A549 (cell line): ENCODE results near the gene TRAF7. TPM values are rescaled to one million over a fixed set of nuclear protein-coding genes. Genes with fewer than 3 reads are reported as not detected.

Source experiments
- polyA plus RNA-seq, 4 experiments: library from polyadenylated mRNA; depleted of rRNA in 3 of 4; stranded (reverse); fragments of >200 nt; fragmentation: RNase III in 1 of 4; extraction: RNeasy Plus Mini Kit Qiagen cat#74134 plus additional on column Dnase treatment in 1 of 4; gene quantifications; 2 replicates in 3 of 4; 3 replicates in 1 of 4; pipeline ENCODE4 v1.2.3, GENCODE V29; 2011 to 2017
- small RNA-seq, 6 experiments: library from RNA; depleted of rRNA; stranded (forward); fragments of <200 nt; gene quantifications; one replicate each; pipeline ENCODE3, GENCODE V24; 2012

The TRAF7 gene
- polyA plus RNA-seq, 2 of the 4 experiments (the other 2 are of a cell fraction) = 31.9 to 50.0 TPM

Small RNA genes within 50 kb of the gene (small RNA-seq; reads per million reads assigned to genes)
- 0 reads per million in 6 experiments for gene MIR3180-5
- gene MIR4516 = 0 reads per million in 6 experiments
- gene RF00019 = 0 reads per million in 6 experiments
- gene SNORD60 = 0 reads per million in 6 experiments

Other genes with a start within 250 kb of the TRAF7 start
- 1.1 and 1.5 TPM in 2 replicates for gene HS3ST6, start 237.4 kb upstream of the TRAF7 start, polyA plus RNA-seq (2011; rRNA removed)
- gene HS3ST6, start 237.4 kb upstream of the TRAF7 start, polyA plus RNA-seq (2017; fragmentation: RNase III; extraction: RNeasy Plus Mini Kit Qiagen cat#74134 plus additional on column Dnase treatment) = 1.4 to 2.6 TPM (median 2.0 TPM) in 3 replicates
- 27.7 and 34.4 TPM in 2 replicates for gene MSRB1, start 212.6 kb upstream of the TRAF7 start, polyA plus RNA-seq (2011; rRNA removed)
- gene MSRB1, start 212.6 kb upstream of the TRAF7 start, polyA plus RNA-seq (2017; fragmentation: RNase III; extraction: RNeasy Plus Mini Kit Qiagen cat#74134 plus additional on column Dnase treatment) = 27.7 to 38.4 TPM (median 37.5 TPM) in 3 replicates
- gene RPL3L, start 201.1 kb upstream of the TRAF7 start, polyA plus RNA-seq (2011; rRNA removed) = not detected in 2 replicates
- 0.20 TPM in 1 of 3 replicates, not detected in the others for gene RPL3L, start 201.1 kb upstream of the TRAF7 start, polyA plus RNA-seq (2017; fragmentation: RNase III; extraction: RNeasy Plus Mini Kit Qiagen cat#74134 plus additional on column Dnase treatment)
- 151 and 198 TPM in 2 replicates for gene NDUFB10, start 196.2 kb upstream of the TRAF7 start, polyA plus RNA-seq (2011; rRNA removed)
- gene NDUFB10, start 196.2 kb upstream of the TRAF7 start, polyA plus RNA-seq (2017; fragmentation: RNase III; extraction: RNeasy Plus Mini Kit Qiagen cat#74134 plus additional on column Dnase treatment) = 367 to 410 TPM (median 389 TPM) in 3 replicates
- gene RPS2, start 191.0 kb upstream of the TRAF7 start, polyA plus RNA-seq (2011; rRNA removed) = 2,621 and 3,507 TPM in 2 replicates
- 3,378 to 3,689 TPM (median 3,626 TPM) in 3 replicates for gene RPS2, start 191.0 kb upstream of the TRAF7 start, polyA plus RNA-seq (2017; fragmentation: RNase III; extraction: RNeasy Plus Mini Kit Qiagen cat#74134 plus additional on column Dnase treatment)
- gene RNF151, start 188.9 kb upstream of the TRAF7 start, polyA plus RNA-seq (2011; rRNA removed) = not detected in 2 replicates
- gene RNF151, start 188.9 kb upstream of the TRAF7 start, polyA plus RNA-seq (2017; fragmentation: RNase III; extraction: RNeasy Plus Mini Kit Qiagen cat#74134 plus additional on column Dnase treatment) = not detected in 3 replicates
- 21.9 and 25.9 TPM in 2 replicates for gene TBL3, start 183.7 kb upstream of the TRAF7 start, polyA plus RNA-seq (2011; rRNA removed)
- gene TBL3, start 183.7 kb upstream of the TRAF7 start, polyA plus RNA-seq (2017; fragmentation: RNase III; extraction: RNeasy Plus Mini Kit Qiagen cat#74134 plus additional on column Dnase treatment) = 41.9 to 45.0 TPM (median 42.8 TPM) in 3 replicates
- gene NOXO1, start 174.3 kb upstream of the TRAF7 start, polyA plus RNA-seq (2011; rRNA removed) = not detected in 2 replicates
- 0.25 to 0.32 TPM (median 0.26 TPM) in 3 replicates for gene NOXO1, start 174.3 kb upstream of the TRAF7 start, polyA plus RNA-seq (2017; fragmentation: RNase III; extraction: RNeasy Plus Mini Kit Qiagen cat#74134 plus additional on column Dnase treatment)
- gene GFER, start 171.6 kb upstream of the TRAF7 start, polyA plus RNA-seq (2011; rRNA removed) = 11.9 and 12.9 TPM in 2 replicates
- 33.9 to 34.9 TPM (median 34.8 TPM) in 3 replicates for gene GFER, start 171.6 kb upstream of the TRAF7 start, polyA plus RNA-seq (2017; fragmentation: RNase III; extraction: RNeasy Plus Mini Kit Qiagen cat#74134 plus additional on column Dnase treatment)
- 4.9 and 5.7 TPM in 2 replicates for gene SYNGR3, start 165.8 kb upstream of the TRAF7 start, polyA plus RNA-seq (2011; rRNA removed)
- gene SYNGR3, start 165.8 kb upstream of the TRAF7 start, polyA plus RNA-seq (2017; fragmentation: RNase III; extraction: RNeasy Plus Mini Kit Qiagen cat#74134 plus additional on column Dnase treatment) = 4.1 to 5.0 TPM (median 4.4 TPM) in 3 replicates
- 15.3 and 17.7 TPM in 2 replicates for gene ZNF598, start 146.0 kb upstream of the TRAF7 start, polyA plus RNA-seq (2011; rRNA removed)
- gene ZNF598, start 146.0 kb upstream of the TRAF7 start, polyA plus RNA-seq (2017; fragmentation: RNase III; extraction: RNeasy Plus Mini Kit Qiagen cat#74134 plus additional on column Dnase treatment) = 32.7 to 35.0 TPM (median 33.8 TPM) in 3 replicates
- 0.13 and 0.26 TPM in 2 replicates for gene NPW, start 136.0 kb upstream of the TRAF7 start, polyA plus RNA-seq (2011; rRNA removed)
- 1.0 to 1.6 TPM (median 1.2 TPM) in 3 replicates for gene NPW, start 136.0 kb upstream of the TRAF7 start, polyA plus RNA-seq (2017; fragmentation: RNase III; extraction: RNeasy Plus Mini Kit Qiagen cat#74134 plus additional on column Dnase treatment)
- gene NHERF2, start 128.9 kb upstream of the TRAF7 start, polyA plus RNA-seq (2011; rRNA removed) = 33.1 and 35.0 TPM in 2 replicates
- gene NHERF2, start 128.9 kb upstream of the TRAF7 start, polyA plus RNA-seq (2017; fragmentation: RNase III; extraction: RNeasy Plus Mini Kit Qiagen cat#74134 plus additional on column Dnase treatment) = 27.3 to 32.3 TPM (median 31.0 TPM) in 3 replicates
- 28.8 and 34.8 TPM in 2 replicates for gene NTHL1, start 107.9 kb upstream of the TRAF7 start, polyA plus RNA-seq (2011; rRNA removed)
- gene NTHL1, start 107.9 kb upstream of the TRAF7 start, polyA plus RNA-seq (2017; fragmentation: RNase III; extraction: RNeasy Plus Mini Kit Qiagen cat#74134 plus additional on column Dnase treatment) = 41.4 to 42.3 TPM (median 42.1 TPM) in 3 replicates
- gene TSC2, start 107.8 kb upstream of the TRAF7 start, polyA plus RNA-seq (2011; rRNA removed) = 32.6 and 41.7 TPM in 2 replicates
- gene TSC2, start 107.8 kb upstream of the TRAF7 start, polyA plus RNA-seq (2017; fragmentation: RNase III; extraction: RNeasy Plus Mini Kit Qiagen cat#74134 plus additional on column Dnase treatment) = 42.0 to 47.3 TPM (median 45.1 TPM) in 3 replicates
- gene PKD1, start 19.9 kb upstream of the TRAF7 start, polyA plus RNA-seq (2011; rRNA removed) = 11.5 and 17.3 TPM in 2 replicates
- 38.4 to 39.7 TPM (median 39.2 TPM) in 3 replicates for gene PKD1, start 19.9 kb upstream of the TRAF7 start, polyA plus RNA-seq (2017; fragmentation: RNase III; extraction: RNeasy Plus Mini Kit Qiagen cat#74134 plus additional on column Dnase treatment)
- gene RAB26, start 7.2 kb upstream of the TRAF7 start, polyA plus RNA-seq (2011; rRNA removed) = 6.7 and 7.5 TPM in 2 replicates
- gene RAB26, start 7.2 kb upstream of the TRAF7 start, polyA plus RNA-seq (2017; fragmentation: RNase III; extraction: RNeasy Plus Mini Kit Qiagen cat#74134 plus additional on column Dnase treatment) = 5.7 to 7.3 TPM (median 6.7 TPM) in 3 replicates
- 0.13 and 0.27 TPM in 2 replicates for gene CASKIN1, start 40.8 kb downstream of the TRAF7 start, polyA plus RNA-seq (2011; rRNA removed)
- gene CASKIN1, start 40.8 kb downstream of the TRAF7 start, polyA plus RNA-seq (2017; fragmentation: RNase III; extraction: RNeasy Plus Mini Kit Qiagen cat#74134 plus additional on column Dnase treatment) = 0.72 to 1.0 TPM (median 0.87 TPM) in 3 replicates
- 46.8 and 49.5 TPM in 2 replicates for gene MLST8, start 49.7 kb downstream of the TRAF7 start, polyA plus RNA-seq (2011; rRNA removed)
- 48.4 to 53.9 TPM (median 50.4 TPM) in 3 replicates for gene MLST8, start 49.7 kb downstream of the TRAF7 start, polyA plus RNA-seq (2017; fragmentation: RNase III; extraction: RNeasy Plus Mini Kit Qiagen cat#74134 plus additional on column Dnase treatment)
- 2.0 and 3.1 TPM in 2 replicates for gene BRICD5, start 55.1 kb downstream of the TRAF7 start, polyA plus RNA-seq (2011; rRNA removed)
- gene BRICD5, start 55.1 kb downstream of the TRAF7 start, polyA plus RNA-seq (2017; fragmentation: RNase III; extraction: RNeasy Plus Mini Kit Qiagen cat#74134 plus additional on column Dnase treatment) = 7.4 to 11.6 TPM (median 9.1 TPM) in 3 replicates
- 13.9 and 15.0 TPM in 2 replicates for gene PGP, start 59.1 kb downstream of the TRAF7 start, polyA plus RNA-seq (2011; rRNA removed)
- 27.7 to 33.7 TPM (median 31.9 TPM) in 3 replicates for gene PGP, start 59.1 kb downstream of the TRAF7 start, polyA plus RNA-seq (2017; fragmentation: RNase III; extraction: RNeasy Plus Mini Kit Qiagen cat#74134 plus additional on column Dnase treatment)
- 10.4 and 11.0 TPM in 2 replicates for gene E4F1, start 67.8 kb downstream of the TRAF7 start, polyA plus RNA-seq (2011; rRNA removed)
- gene E4F1, start 67.8 kb downstream of the TRAF7 start, polyA plus RNA-seq (2017; fragmentation: RNase III; extraction: RNeasy Plus Mini Kit Qiagen cat#74134 plus additional on column Dnase treatment) = 22.0 to 24.4 TPM (median 23.3 TPM) in 3 replicates
- gene DNASE1L2, start 80.7 kb downstream of the TRAF7 start, polyA plus RNA-seq (2011; rRNA removed) = 0.36 and 0.65 TPM in 2 replicates
- gene DNASE1L2, start 80.7 kb downstream of the TRAF7 start, polyA plus RNA-seq (2017; fragmentation: RNase III; extraction: RNeasy Plus Mini Kit Qiagen cat#74134 plus additional on column Dnase treatment) = 0.88 to 1.5 TPM (median 1.2 TPM) in 3 replicates
- gene ECI1, start 95.8 kb downstream of the TRAF7 start, polyA plus RNA-seq (2011; rRNA removed) = 41.8 and 47.9 TPM in 2 replicates
- 40.9 to 41.9 TPM (median 41.5 TPM) in 3 replicates for gene ECI1, start 95.8 kb downstream of the TRAF7 start, polyA plus RNA-seq (2017; fragmentation: RNase III; extraction: RNeasy Plus Mini Kit Qiagen cat#74134 plus additional on column Dnase treatment)
- gene RNPS1, start 112.3 kb downstream of the TRAF7 start, polyA plus RNA-seq (2011; rRNA removed) = 163 and 183 TPM in 2 replicates
- gene RNPS1, start 112.3 kb downstream of the TRAF7 start, polyA plus RNA-seq (2017; fragmentation: RNase III; extraction: RNeasy Plus Mini Kit Qiagen cat#74134 plus additional on column Dnase treatment) = 197 to 206 TPM (median 200 TPM) in 3 replicates
- gene ABCA3, start 184.9 kb downstream of the TRAF7 start, polyA plus RNA-seq (2011; rRNA removed) = 6.4 and 7.6 TPM in 2 replicates
- 8.6 to 10.7 TPM (median 9.9 TPM) in 3 replicates for gene ABCA3, start 184.9 kb downstream of the TRAF7 start, polyA plus RNA-seq (2017; fragmentation: RNase III; extraction: RNeasy Plus Mini Kit Qiagen cat#74134 plus additional on column Dnase treatment)